Kidney epithelial cell (primary cell): ENCODE results near the gene EXO1. TPM values are rescaled to one million over a fixed set of nuclear protein-coding genes. Genes with fewer than 3 reads are reported as not detected.
"Not testable (repeated sequence)": the region's sequence is repeated elsewhere in the genome, so short reads cannot be mapped to it uniquely, and the experiment has no call there.

Experiments
- DNase-seq: peaks from one replicate; pipeline ENCODE4 v3.0.0-alpha.2; 2010; ENCODE audit warnings: low read depth
- H3K27me3 ChIP-seq: 2 replicates; pipeline ENCODE4 v1.6.0; 2011; ENCODE audit warnings: low read length; ENCODE audit not compliant: control insufficient read depth, insufficient read depth
- H3K36me3 ChIP-seq: 2 replicates; pipeline ENCODE4 v1.5.1; 2011; ENCODE audit warnings: low read length; ENCODE audit not compliant: control insufficient read depth, insufficient read depth
- H3K4me3 ChIP-seq: 2 replicates; pipeline ENCODE4 v1.5.1; 2011; ENCODE audit warnings: low read depth, mild to moderate bottlenecking, control low read depth, low read length
- total RNA-seq: library from RNA; depleted of rRNA; stranded (reverse); fragments of >200 nt; gene quantifications from 2 replicates; pipeline ENCODE4 v1.2.3, GENCODE V29; 2015
- TF ChIP-seq, protein P1 (sequence below): IDR thresholded peaks from 2 replicates; pipeline ENCODE4 v1.5.1; 2011; ENCODE audit warnings: mild to moderate bottlenecking, moderate library complexity, low read length, control low read depth, inconsistent platforms; ENCODE audit not compliant: insufficient read depth, poor library complexity, severe bottlenecking

Gene EXO1
- total RNA-seq, 1 donor from 2014 or later: 4.4 TPM

DNA sequence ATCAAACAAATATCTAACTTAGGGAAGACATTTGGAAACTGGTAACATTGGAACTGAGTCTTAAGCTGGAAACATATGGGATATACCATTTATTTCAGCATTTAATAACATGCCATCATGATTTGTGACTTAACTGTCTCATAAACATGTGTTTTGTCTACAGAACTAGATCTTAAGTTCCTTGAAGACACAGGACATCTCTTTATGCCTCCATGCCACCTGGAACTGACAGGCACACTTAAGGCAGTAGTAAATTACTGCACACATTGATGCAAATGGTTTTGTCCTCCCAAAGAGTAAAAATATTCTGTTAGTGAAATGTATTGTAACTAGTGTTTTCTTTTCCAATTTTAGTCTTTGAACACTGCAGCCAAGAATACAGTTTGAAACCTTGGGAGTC is 1.6 kb upstream of the EXO1 start:
- Histone ChIP-seq H3K4me3 (no peak overlapping the region), H3K27me3 (no peaks in the 10 kb centered on the region), H3K36me3 (no peaks in the 10 kb centered on the region)
- TF ChIP-seq, protein P1, sequence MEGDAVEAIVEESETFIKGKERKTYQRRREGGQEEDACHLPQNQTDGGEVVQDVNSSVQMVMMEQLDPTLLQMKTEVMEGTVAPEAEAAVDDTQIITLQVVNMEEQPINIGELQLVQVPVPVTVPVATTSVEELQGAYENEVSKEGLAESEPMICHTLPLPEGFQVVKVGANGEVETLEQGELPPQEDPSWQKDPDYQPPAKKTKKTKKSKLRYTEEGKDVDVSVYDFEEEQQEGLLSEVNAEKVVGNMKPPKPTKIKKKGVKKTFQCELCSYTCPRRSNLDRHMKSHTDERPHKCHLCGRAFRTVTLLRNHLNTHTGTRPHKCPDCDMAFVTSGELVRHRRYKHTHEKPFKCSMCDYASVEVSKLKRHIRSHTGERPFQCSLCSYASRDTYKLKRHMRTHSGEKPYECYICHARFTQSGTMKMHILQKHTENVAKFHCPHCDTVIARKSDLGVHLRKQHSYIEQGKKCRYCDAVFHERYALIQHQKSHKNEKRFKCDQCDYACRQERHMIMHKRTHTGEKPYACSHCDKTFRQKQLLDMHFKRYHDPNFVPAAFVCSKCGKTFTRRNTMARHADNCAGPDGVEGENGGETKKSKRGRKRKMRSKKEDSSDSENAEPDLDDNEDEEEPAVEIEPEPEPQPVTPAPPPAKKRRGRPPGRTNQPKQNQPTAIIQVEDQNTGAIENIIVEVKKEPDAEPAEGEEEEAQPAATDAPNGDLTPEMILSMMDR: no peak
- DNase-seq: no peak

DNA sequence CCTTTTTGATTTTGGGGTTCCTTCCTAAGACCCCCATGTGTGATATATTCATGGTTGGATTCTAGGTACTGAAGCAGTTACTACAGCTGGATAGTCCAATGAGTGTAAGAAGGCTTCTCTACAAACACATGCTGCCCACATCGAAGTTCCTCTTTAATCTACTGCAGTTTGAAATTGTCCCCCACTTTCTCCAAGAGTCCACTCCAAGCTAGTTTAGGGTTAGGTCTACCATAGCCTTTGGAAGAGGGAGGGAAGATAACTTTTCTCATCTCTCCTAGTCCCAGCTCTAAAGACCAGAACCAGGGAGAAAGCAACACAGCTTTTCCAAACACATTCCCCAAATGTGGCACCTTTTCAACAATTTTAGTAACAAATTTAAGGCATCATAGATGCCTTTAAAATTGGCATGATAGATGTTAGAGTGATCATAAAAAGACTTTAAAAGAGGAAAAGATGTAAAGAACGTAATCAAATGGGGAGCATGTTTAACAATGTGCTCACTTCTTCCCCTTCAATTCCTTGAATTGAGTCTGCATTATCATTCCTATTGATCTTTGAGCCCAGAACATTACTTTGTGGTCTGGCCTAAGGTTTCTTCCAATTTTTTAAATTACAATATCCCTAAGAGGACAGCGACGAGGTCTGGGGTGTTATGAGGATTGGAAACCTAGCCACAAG is 1.0 kb upstream of the EXO1 start:
- TF ChIP-seq, protein P1: no peak
- H3K36me3 ChIP-seq: no peaks in the 10 kb centered on the region

DNA sequence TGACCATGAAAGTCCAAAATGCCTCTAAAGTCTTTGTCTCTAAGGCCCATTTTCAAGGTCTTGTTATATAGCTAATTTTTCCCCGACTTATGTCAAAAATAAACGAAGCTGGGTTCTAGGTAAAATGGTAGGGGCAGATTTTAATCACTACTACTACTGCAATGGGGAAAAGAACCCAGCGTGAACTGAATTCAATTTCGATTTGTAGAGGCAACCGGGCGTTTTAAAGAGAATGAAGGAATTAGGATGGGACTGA is 536 bp upstream of the EXO1 start:
- DNase-seq: no peak
- TF ChIP-seq, protein P1: no peak
- H3K27me3 ChIP-seq: no peaks in the 10 kb centered on the region
- peak overlapping the region; percentile 86 for H3K4me3 ChIP-seq
- no peaks in the 10 kb centered on the region for H3K36me3 ChIP-seq

More for the DNA sequence above, 1.0 kb upstream of the EXO1 start:
- Histone ChIP-seq H3K4me3 (peak overlapping the region; percentile 86), H3K27me3 (no peaks in the 10 kb centered on the region)
- DNase-seq: no peak

DNA sequence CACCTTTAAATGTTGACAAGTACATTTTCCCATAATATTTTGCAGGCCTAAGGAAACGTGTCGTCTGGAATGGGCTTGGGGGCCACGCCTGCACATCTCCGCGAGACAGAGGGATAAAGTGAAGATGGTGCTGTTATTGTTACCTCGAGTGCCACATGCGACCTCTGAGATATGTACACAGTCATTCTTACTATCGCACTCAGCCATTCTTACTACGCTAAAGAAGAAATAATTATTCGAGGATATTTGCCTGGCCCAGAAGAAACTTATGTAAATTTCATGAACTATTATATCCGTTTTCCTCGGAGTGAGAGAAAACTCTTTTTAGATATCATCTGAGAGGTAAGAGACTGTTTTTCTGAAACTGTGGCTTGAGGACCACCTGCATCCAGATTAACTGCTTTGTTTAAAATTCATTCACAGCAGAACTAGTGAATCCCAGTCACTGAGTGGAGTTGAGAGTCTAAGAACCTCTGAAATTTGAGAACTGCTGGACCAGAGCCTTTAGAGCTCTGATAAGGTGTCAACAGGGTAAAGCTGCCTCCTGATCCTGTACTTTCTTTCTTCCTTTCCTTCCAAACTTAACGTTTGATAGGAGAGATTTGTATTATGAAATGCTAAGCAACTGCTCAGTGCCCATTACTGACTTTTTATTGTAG is 811 bp downstream of the EXO1 start:
- Histone ChIP-seq H3K36me3 (no peaks in the 10 kb centered on the region), H3K4me3 (peak overlapping the region; percentile 86), H3K27me3 (no peaks in the 10 kb centered on the region)
- TF ChIP-seq, protein P1: no peak
- no peak for DNase-seq

DNA sequence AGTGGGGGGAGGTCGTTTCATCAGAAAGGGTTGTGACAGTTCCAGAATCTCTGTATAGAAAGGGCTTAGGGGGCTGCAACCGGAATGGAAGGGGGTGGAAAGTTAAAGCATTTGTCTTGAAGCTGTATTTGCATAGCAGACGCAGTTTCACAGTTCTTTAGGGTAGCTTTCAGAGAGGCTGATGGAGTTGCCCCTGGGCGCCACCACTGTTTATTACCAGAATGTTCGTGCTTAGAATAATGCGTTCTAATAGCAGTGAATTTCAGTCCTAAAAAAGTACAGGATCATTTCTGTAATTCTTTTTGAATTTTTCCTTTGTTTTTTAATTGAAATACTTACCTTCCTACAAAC is 1.3 kb downstream of the EXO1 start:
- peak overlapping the region; percentile 86 for H3K4me3 ChIP-seq
- TF ChIP-seq, protein P1: no peak
- DNase-seq: no peak
- no peaks in the 10 kb centered on the region for H3K36me3 ChIP-seq
- H3K27me3 ChIP-seq: no peaks in the 10 kb centered on the region

DNA sequence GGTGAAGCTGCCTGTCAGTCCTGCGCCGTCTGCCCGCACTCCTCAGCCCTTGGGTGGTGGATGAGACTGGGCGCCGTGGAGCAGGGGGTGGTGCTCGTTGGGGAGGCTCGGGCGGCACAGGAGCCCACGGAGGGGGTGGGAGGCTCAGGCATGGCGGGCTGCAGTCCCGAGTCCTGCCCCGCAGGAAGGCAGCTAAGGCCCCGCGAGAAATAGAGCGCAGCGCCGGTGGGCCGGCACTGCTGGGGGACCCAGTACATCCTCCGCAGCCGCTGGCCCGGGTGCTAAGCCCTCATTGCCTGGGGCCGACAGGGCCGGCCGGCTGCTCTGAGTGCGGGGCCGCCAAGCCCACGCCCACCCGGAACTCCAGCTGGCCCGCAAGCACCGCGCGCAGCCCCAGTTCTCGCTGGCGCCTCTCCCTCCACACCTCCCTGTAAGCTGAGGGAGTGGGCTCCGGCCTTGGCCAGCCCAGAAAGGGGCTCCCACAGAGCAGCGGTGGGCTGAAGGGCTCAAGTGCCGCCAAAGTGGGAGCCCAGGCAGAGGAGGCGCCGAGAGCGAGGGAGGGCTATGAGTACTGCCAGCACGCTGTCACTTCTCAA is 7.6 kb downstream of the EXO1 start:
- H3K27me3 ChIP-seq, H3K4me3 ChIP-seq, H3K36me3 ChIP-seq, DNase-seq: not testable (repeated sequence)
